ENCODE measurements around the gene FAM110A. TPM values are rescaled to one million over a fixed set of nuclear protein-coding genes. Genes with fewer than 3 reads are reported as not detected.

Gene FAM110A
- total RNA-seq, 1 donor from 2014 or later: 9.7 TPM

- H3K36me3 ChIP-seq: no peaks in the 10 kb centered on the region
- no peaks in the 10 kb centered on the region for H3K27me3 ChIP-seq
- no peaks in the 10 kb centered on the region for H3K4me1 ChIP-seq
These were observed 39.5 kb downstream of the FAM110A start for GRCh38 chr20:872855-873520.

GRCh38 chr20:873875-874607 lies 40.5 kb downstream of the FAM110A start:
- Histone ChIP-seq H3K4me3 (no peak overlapping the region), H3K27ac (no peak overlapping the region), H3K4me1 (no peaks in the 10 kb centered on the region), H3K36me3 (no peaks in the 10 kb centered on the region), H3K27me3 (no peaks in the 10 kb centered on the region), H3K9me3 (no peaks in the 10 kb centered on the region)
- DNase-seq (ENCODE audit: low spot score in 2 of 2): no peak
- TF ChIP-seq CTCF (IDR thresholded peaks at IDR 0.05): no peak
- intact Hi-C loops (cut with DNase I): no loop called here

More at GRCh38 chr20:872855-873520, 39.5 kb downstream of the FAM110A start:
- intact Hi-C loops (cut with DNase I): no loop called here
- DNase-seq (ENCODE audit: low spot score in 2 of 2): no peak
- no peak overlapping the region for H3K27ac ChIP-seq
- TF ChIP-seq CTCF (IDR thresholded peaks at IDR 0.05): no peak
- H3K9me3 ChIP-seq: no peaks in the 10 kb centered on the region
- no peak overlapping the region for H3K4me3 ChIP-seq

GRCh38 chr20:875115-875514 lies 41.6 kb downstream of the FAM110A start:
- no peak for TF ChIP-seq CTCF (IDR thresholded peaks at IDR 0.05)
- Histone ChIP-seq H3K36me3 (no peaks in the 10 kb centered on the region), H3K4me1 (no peaks in the 10 kb centered on the region), H3K4me3 (no peak overlapping the region), H3K27ac (no peak overlapping the region), H3K9me3 (no peaks in the 10 kb centered on the region), H3K27me3 (no peaks in the 10 kb centered on the region)
- no peak for DNase-seq (ENCODE audit: low spot score in 2 of 2)
- intact Hi-C loops (cut with DNase I): no loop called here

- Histone ChIP-seq H3K36me3 (no peaks in the 10 kb centered on the region), H3K4me1 (no peaks in the 10 kb centered on the region), H3K27me3 (no peaks in the 10 kb centered on the region), H3K9me3 (no peaks in the 10 kb centered on the region), H3K27ac (no peak overlapping the region), H3K4me3 (no peak overlapping the region)
- TF ChIP-seq CTCF (IDR thresholded peaks at IDR 0.05): no peak
- DNase-seq (ENCODE audit: low spot score in 2 of 2): no peak
- intact Hi-C loops (cut with DNase I): no loop called here
These were observed 44.3 kb downstream of the FAM110A start for GRCh38 chr20:877814-878213.

- Histone ChIP-seq H3K4me3 (no peak overlapping the region), H3K36me3 (no peaks in the 10 kb centered on the region), H3K9me3 (no peaks in the 10 kb centered on the region), H3K27ac (no peak overlapping the region), H3K4me1 (no peaks in the 10 kb centered on the region), H3K27me3 (no peaks in the 10 kb centered on the region)
- intact Hi-C loops (cut with DNase I): no loop called here
- no peak for TF ChIP-seq CTCF (IDR thresholded peaks at IDR 0.05)
- DNase-seq (ENCODE audit: low spot score in 2 of 2): no peak
These were observed 45.2 kb downstream of the FAM110A start for GRCh38 chr20:878511-879307.
